GM19372 (cell line): ENCODE data around the gene STRADB.
"Not testable (repeated sequence)": the region's sequence is repeated elsewhere in the genome, so short reads cannot be mapped to it uniquely, and the experiment has no call there.

Experiments used
- ATAC-seq: cut with Tn5 transposase; IDR thresholded peaks from one replicate; pipeline ENCODE4 v1.9.1; 2021; ENCODE audit warnings: mild to moderate bottlenecking, low read depth, moderate library complexity; ENCODE audit not compliant: unreplicated experiment

Gene STRADB

GRCh38 chr2:201451292-201452057, at the start of gene STRADB, which contains the start of gene TRAK2:
STRADB (plus strand) TSS chr2:201451740; CDS start chr2:201454841, 3,101 bp downstream.
TRAK2 (minus strand) TSS chr2:201451458; CDS start chr2:201420507, 30,951 bp downstream.
- peak; percentile 93 for ATAC-seq

- ATAC-seq, result no peak
These were observed 49.7 kb upstream of the STRADB start for GRCh38 chr2:201401815-201402214.

- ATAC-seq, result no peak
These were observed 48.6 kb upstream of the STRADB start for GRCh38 chr2:201402651-201403562.

GRCh38 chr2:201403880-201404279, 47.7 kb upstream of the STRADB start:
- no peak for ATAC-seq

- ATAC-seq, result no peak
These were observed 46.8 kb upstream of the STRADB start for GRCh38 chr2:201404699-201405280.

- ATAC-seq, result no peak
These were observed 45.4 kb upstream of the STRADB start for GRCh38 chr2:201406077-201406662.

- no peak for ATAC-seq
These were observed 44.3 kb upstream of the STRADB start for GRCh38 chr2:201407265-201407664.

- ATAC-seq, result no peak
These were observed 42.6 kb upstream of the STRADB start for GRCh38 chr2:201408931-201409330.

- ATAC-seq, result no peak
These were observed 40.1 kb upstream of the STRADB start for GRCh38 chr2:201411421-201411820.

- ATAC-seq, result no peak
These were observed 38.4 kb upstream of the STRADB start for GRCh38 chr2:201413143-201413542.

GRCh38 chr2:201413552-201413951, 38.0 kb upstream of the STRADB start:
- ATAC-seq, result no peak

GRCh38 chr2:201414099-201415023, 37.2 kb upstream of the STRADB start:
- ATAC-seq, result peak; percentile 74

GRCh38 chr2:201415149-201415548, 36.4 kb upstream of the STRADB start:
- ATAC-seq, result no peak

GRCh38 chr2:201419057-201419635, 32.4 kb upstream of the STRADB start:
- no peak for ATAC-seq

- ATAC-seq, result no peak
These were observed 31.6 kb upstream of the STRADB start for GRCh38 chr2:201419986-201420385.

GRCh38 chr2:201420442-201421113, 31.0 kb upstream of the STRADB start:
- ATAC-seq, result no peak

GRCh38 chr2:201425952-201426351, 25.6 kb upstream of the STRADB start:
- ATAC-seq, result no peak

- not testable (repeated sequence) for ATAC-seq
These were observed 23.2 kb upstream of the STRADB start for GRCh38 chr2:201428366-201428765.

- ATAC-seq, result not testable (repeated sequence)
These were observed 21.7 kb upstream of the STRADB start for GRCh38 chr2:201429835-201430234.
